Natural killer cell (primary cell): ENCODE results near the gene AATK. TPM values are rescaled to one million over a fixed set of nuclear protein-coding genes. Genes with fewer than 3 reads are reported as not detected.

Source experiments
- ATAC-seq, 3 donors: fragments of 150-1000 bp in 2 of 3; fragments of 200-7000 bp in 1 of 3; cut with Tn5 transposase; 1 replicate in 1 of 3; 2 replicates in 2 of 3; pipeline ENCODE4 v1.10.0; 2021; ENCODE audit warnings: mild to moderate bottlenecking in 2 of 3, moderate library complexity in 2 of 3
- DNase-seq, 2 donors: peaks; one replicate each; pipeline versions ENCODE4 v3.0.0 to v3.0.0-alpha.2; 2013 to 2021; ENCODE audit warnings: mixed read lengths in 1 of 2
- H3K27ac ChIP-seq: one replicate; pipeline ENCODE4 v1.5.1; 2013; ENCODE audit warnings: mild to moderate bottlenecking, low read length
- H3K27me3 ChIP-seq: one replicate; pipeline ENCODE4 v1.6.1; 2013; ENCODE audit warnings: low read length; ENCODE audit not compliant: control insufficient read depth, insufficient read depth
- H3K36me3 ChIP-seq: one replicate; pipeline ENCODE4 v1.6.1; 2013; ENCODE audit warnings: low read length; ENCODE audit not compliant: control insufficient read depth, insufficient read depth
- H3K4me1 ChIP-seq: one replicate; pipeline ENCODE4 v1.6.1; 2013; ENCODE audit warnings: low read length; ENCODE audit not compliant: control insufficient read depth, insufficient read depth
- H3K4me3 ChIP-seq: one replicate; pipeline ENCODE4 v1.5.1; 2013; ENCODE audit warnings: low read length
- H3K9me3 ChIP-seq: one replicate; pipeline ENCODE4 v1.6.1; 2013; ENCODE audit warnings: low read length; ENCODE audit not compliant: control insufficient read depth, insufficient read depth
- H3K27ac Mint-ChIP-seq, 2 donors: one replicate each; pipeline ENCODE4 v1.8.0; 2022; ENCODE audit warnings: mild to moderate bottlenecking in 2 of 2, mixed read lengths in 2 of 2, moderate library complexity in 1 of 2
- H3K27me3 Mint-ChIP-seq, 2 donors: one replicate each; pipeline ENCODE4 v1.8.0; 2022; ENCODE audit warnings: low read depth in 2 of 2, mixed read lengths in 2 of 2
- H3K36me3 Mint-ChIP-seq: one replicate; pipeline ENCODE4 v1.8.0; 2022; ENCODE audit warnings: mixed read lengths
- H3K4me1 Mint-ChIP-seq, 2 donors: one replicate each; pipeline ENCODE4 v1.8.0; 2022; ENCODE audit warnings: mixed read lengths in 2 of 2
- H3K4me3 Mint-ChIP-seq: one replicate; pipeline ENCODE4 v1.8.0; 2022; ENCODE audit warnings: mild to moderate bottlenecking, moderate library complexity, mixed read lengths
- H3K9me3 Mint-ChIP-seq, 2 donors: one replicate each; pipeline ENCODE4 v1.8.0; 2022; ENCODE audit warnings: mixed read lengths in 2 of 2
- CTCF ChIP-seq: fragments of 200-600 bp; IDR thresholded peaks from one replicate; pipeline ENCODE4 v1.8.0; 2022; ENCODE audit warnings: antibody characterized with exemption
- WGBS: methylation state at CpG from one replicate; pipeline ENCODE4 v1.1.7; 2013; ENCODE audit warnings: missing lambda C conversion rate; ENCODE audit not compliant: insufficient coverage; 5-methylcytosine and 5-hydroxymethylcytosine counted together
- intact Hi-C: fragments of 100-400 bp; cut with micrococcal nuclease; formaldehyde crosslinking; loops from one replicate; pipeline ENCODE4 v1.14.2; 2022
- total RNA-seq, 4 donors: library from RNA; stranded (reverse); fragments of 120-200 nt in 1 of 4; gene quantifications; one replicate each; pipeline versions ENCODE4 v1.2.3 to v1.2.4, GENCODE V29; 2013 to 2022

The AATK gene
- total RNA-seq, 3 donors from 2014 or later (not counting 1 experiment from before 2014, with no cell fraction given): 8.5 to 13.7 (median 10.4) TPM

DNA sequence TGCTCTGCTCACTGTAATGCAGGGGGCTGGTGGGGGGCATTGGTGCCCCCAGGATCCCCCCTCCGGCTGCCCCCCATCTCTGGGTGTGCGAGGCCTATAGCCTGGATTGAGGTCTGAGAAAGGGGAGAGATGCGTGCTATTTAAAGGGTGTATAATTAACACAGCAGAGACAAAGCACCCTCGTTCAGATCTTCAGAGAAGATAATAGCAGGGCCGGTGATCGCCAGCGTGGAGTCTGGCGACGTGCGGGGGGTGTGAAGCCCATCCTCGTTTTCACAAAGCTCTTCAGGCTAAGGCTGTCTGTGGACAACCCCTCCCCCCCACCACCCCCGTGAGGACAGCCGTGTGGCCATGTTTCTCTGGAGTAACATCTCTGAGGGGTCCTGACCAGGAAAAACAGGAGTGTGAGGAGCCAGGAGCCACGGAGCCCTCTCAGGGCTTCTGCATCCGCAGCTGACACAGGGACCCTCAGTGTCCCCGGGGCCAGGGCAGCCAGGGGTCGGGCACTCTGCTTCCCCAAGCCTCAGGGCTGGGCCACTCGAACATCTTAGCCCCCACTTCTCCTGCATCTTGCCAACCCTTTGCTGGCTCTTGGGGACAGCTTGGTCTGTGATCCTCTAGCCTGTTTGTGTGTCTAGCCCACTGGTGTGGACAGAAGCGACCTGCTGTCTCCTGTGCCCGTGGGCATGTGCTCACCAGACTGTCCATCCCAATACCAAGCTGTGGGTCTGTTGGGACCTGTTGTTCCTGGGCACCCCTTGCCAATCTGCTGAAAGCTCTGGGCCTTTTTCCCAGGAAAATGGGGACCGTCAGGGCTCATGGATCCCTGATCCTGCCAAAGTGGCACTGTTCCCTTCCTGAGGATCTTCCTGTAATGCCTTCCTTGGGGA, 72.2 kb downstream of the AATK start:
- intact Hi-C loops: no loop called here
- H3K27me3 Mint-ChIP-seq: no peaks in the 10 kb centered on the region
- Histone ChIP-seq H3K9me3 (no peaks in the 10 kb centered on the region), H3K4me3 (no peak overlapping the region), H3K4me1 (peaks cover 55% of the 10 kb centered on the region), H3K27ac (peak overlapping the region; percentile 61), H3K36me3 (no peaks in the 10 kb centered on the region), H3K27me3 (no peaks in the 10 kb centered on the region)
- ATAC-seq (no peak), DNase-seq (no peak)
- no peaks in the 10 kb centered on the region for H3K36me3 Mint-ChIP-seq
- WGBS: 83% methylated on average over 21 of the region's 21 CpGs
- no peak for TF ChIP-seq CTCF
- peaks cover 4 to 6% of the 10 kb centered on the region in 2 donors for H3K4me1 Mint-ChIP-seq
- no peaks in the 10 kb centered on the region for H3K9me3 Mint-ChIP-seq
- no peak overlapping the region for H3K4me3 Mint-ChIP-seq
- H3K27ac Mint-ChIP-seq: peak overlapping the region; percentile 61 to 74

GRCh38 chr17:81092518-81093095, 73.4 kb downstream of the AATK start:
- WGBS: 92% methylated on average over 24 of the region's 24 CpGs
- H3K9me3 ChIP-seq: no peaks in the 10 kb centered on the region
- DNase-seq: no peak
- Mint-ChIP-seq H3K36me3 (no peaks in the 10 kb centered on the region), H3K27ac (peak overlapping the region in 1 of 2 donors; percentile 44), H3K4me1 (peaks cover 4 to 6% of the 10 kb centered on the region in 2 donors), H3K9me3 (no peaks in the 10 kb centered on the region), H3K27me3 (no peaks in the 10 kb centered on the region), H3K4me3 (no peak overlapping the region)
- H3K4me3 ChIP-seq: no peak overlapping the region
- no peak for TF ChIP-seq CTCF
- H3K36me3 ChIP-seq: no peaks in the 10 kb centered on the region
- H3K4me1 ChIP-seq: peaks cover 49% of the 10 kb centered on the region
- intact Hi-C loops: no loop called here
- no peaks in the 10 kb centered on the region for H3K27me3 ChIP-seq
- no peak for ATAC-seq
- no peak overlapping the region for H3K27ac ChIP-seq

GRCh38 chr17:81091774-81092517, 74.1 kb downstream of the AATK start:
- ATAC-seq: no peak
- TF ChIP-seq CTCF: no peak
- Mint-ChIP-seq H3K36me3 (no peaks in the 10 kb centered on the region), H3K4me1 (peaks cover 4 to 5% of the 10 kb centered on the region in 2 donors), H3K4me3 (no peak overlapping the region), H3K9me3 (no peaks in the 10 kb centered on the region), H3K27me3 (no peaks in the 10 kb centered on the region), H3K27ac (peak overlapping the region in 1 of 2 donors; percentile 44)
- Histone ChIP-seq H3K27me3 (no peaks in the 10 kb centered on the region), H3K4me3 (no peak overlapping the region), H3K36me3 (no peaks in the 10 kb centered on the region), H3K9me3 (no peaks in the 10 kb centered on the region), H3K4me1 (peaks cover 44% of the 10 kb centered on the region), H3K27ac (no peak overlapping the region)
- 87% methylated on average over 23 of the region's 23 CpGs for WGBS
- intact Hi-C loops: no loop called here
- no peak for DNase-seq
